ENCODE measurements around the gene SCARB1. TPM values are rescaled to one million over a fixed set of nuclear protein-coding genes. Genes with fewer than 3 reads are reported as not detected.

Gene SCARB1
- total RNA-seq, 1 donor from 2014 or later, result 16.9 TPM

DNA sequence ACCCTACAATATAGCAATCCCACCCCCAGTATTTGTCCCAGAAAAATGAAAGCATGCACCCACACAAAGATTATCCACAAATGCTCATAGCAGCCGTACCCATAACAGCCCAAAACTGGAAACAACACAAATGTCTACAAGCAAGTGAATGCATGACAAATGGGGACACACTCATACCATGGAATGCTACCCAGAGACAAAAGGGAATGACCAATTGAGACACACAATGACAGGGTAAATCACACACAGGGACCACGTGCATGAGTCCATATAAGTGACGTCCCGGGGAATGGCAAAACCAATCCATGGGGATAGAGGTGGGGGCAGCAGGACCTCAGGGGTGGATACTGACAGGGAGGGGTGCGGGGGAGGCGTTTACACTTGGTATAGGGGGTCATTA, 33.4 kb downstream of the SCARB1 start:
- Mint-ChIP-seq H3K36me3 (ENCODE audit: low read depth, unreplicated experiment) (peaks cover 5% of the 10 kb centered on the region), H3K9me3 (ENCODE audit: unreplicated experiment) (no peaks in the 10 kb centered on the region), H3K27ac (ENCODE audit: unreplicated experiment) (no peak overlapping the region), H3K27me3 (ENCODE audit: unreplicated experiment) (peaks cover 2% of the 10 kb centered on the region), H3K4me1 (ENCODE audit: unreplicated experiment) (peaks cover 11% of the 10 kb centered on the region), H3K4me3 (ENCODE audit: unreplicated experiment) (no peak overlapping the region)
- TF ChIP-seq, protein P1, sequence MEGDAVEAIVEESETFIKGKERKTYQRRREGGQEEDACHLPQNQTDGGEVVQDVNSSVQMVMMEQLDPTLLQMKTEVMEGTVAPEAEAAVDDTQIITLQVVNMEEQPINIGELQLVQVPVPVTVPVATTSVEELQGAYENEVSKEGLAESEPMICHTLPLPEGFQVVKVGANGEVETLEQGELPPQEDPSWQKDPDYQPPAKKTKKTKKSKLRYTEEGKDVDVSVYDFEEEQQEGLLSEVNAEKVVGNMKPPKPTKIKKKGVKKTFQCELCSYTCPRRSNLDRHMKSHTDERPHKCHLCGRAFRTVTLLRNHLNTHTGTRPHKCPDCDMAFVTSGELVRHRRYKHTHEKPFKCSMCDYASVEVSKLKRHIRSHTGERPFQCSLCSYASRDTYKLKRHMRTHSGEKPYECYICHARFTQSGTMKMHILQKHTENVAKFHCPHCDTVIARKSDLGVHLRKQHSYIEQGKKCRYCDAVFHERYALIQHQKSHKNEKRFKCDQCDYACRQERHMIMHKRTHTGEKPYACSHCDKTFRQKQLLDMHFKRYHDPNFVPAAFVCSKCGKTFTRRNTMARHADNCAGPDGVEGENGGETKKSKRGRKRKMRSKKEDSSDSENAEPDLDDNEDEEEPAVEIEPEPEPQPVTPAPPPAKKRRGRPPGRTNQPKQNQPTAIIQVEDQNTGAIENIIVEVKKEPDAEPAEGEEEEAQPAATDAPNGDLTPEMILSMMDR (IDR thresholded peaks at IDR 0.05; ENCODE audit: unreplicated experiment), result no peak
- no peak for DNase-seq (ENCODE audit: low spot score)

DNA sequence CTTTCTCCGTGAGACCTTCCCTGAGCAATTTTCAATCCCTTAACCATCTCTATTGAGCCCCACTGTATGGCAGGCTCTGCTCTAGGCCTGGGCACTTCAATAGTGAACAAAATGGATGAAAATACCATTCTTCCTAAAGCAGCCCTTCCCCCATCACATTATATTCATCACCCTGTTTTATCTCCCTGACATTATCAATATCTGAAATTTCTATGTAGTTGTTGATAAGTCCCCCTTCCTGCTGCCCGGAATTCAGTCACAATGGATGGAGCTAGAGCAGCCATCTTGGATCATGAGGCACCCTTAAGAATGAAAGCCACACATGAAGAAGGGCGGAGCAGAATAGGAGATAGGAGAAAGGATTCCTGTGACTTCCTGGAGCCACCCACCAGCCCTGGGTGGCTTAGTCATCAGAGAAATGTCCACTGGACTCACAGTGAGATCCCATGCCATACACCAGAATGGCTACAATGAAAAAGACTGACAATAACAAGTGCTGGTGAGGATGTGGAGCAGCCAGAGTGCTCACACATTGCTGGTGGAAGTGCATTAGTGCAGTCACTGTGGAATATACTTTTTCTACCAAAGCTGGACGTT, 33.9 kb downstream of the SCARB1 start:
- Mint-ChIP-seq H3K36me3 (ENCODE audit: low read depth, unreplicated experiment) (peaks cover 5% of the 10 kb centered on the region), H3K27ac (ENCODE audit: unreplicated experiment) (no peak overlapping the region), H3K4me3 (ENCODE audit: unreplicated experiment) (no peak overlapping the region), H3K27me3 (ENCODE audit: unreplicated experiment) (peaks cover 2% of the 10 kb centered on the region), H3K9me3 (ENCODE audit: unreplicated experiment) (no peaks in the 10 kb centered on the region), H3K4me1 (ENCODE audit: unreplicated experiment) (peaks cover 11% of the 10 kb centered on the region)
- no peak for DNase-seq (ENCODE audit: low spot score)
- TF ChIP-seq, protein P1 (IDR thresholded peaks at IDR 0.05; ENCODE audit: unreplicated experiment), result no peak

DNA sequence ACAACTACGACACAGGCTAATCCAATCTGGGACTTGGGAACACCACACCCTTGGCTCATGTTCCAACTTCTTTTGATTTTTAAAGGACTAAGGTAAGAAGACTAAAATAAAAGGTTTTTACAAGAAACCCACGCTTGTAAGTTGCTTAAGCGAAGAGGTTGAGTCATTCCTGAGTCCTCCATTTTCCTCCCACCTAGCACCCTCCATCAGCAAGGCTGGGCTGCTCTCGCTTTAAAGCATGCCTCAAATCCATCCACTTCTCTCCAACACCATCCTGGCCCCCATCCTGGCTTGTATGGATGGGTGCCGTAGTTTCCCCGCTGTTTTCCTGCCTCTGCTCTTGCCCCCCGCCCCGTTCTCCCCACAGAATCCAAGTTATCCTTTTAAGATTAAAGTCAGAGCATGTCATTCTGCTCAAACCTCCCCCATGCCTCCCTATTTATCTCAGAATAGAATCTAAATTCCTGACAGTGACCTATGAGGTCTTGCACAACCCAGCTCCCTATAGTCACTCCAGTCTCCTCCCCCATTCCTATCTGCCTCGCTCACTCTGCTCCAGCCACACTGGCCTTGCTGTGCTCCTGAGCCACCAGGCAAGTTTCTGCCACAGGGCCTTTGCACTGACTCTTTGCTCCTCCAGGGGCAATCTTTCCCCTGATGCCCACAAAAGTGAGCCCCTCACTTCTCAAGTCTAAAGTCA, 34.5 kb downstream of the SCARB1 start:
- H3K4me3 Mint-ChIP-seq (ENCODE audit: unreplicated experiment), result no peak overlapping the region
- peaks cover 5% of the 10 kb centered on the region for H3K36me3 Mint-ChIP-seq (ENCODE audit: low read depth, unreplicated experiment)
- TF ChIP-seq, protein P1 (IDR thresholded peaks at IDR 0.05; ENCODE audit: unreplicated experiment), result no peak
- H3K27me3 Mint-ChIP-seq (ENCODE audit: unreplicated experiment), result peaks cover 2% of the 10 kb centered on the region
- peaks cover 11% of the 10 kb centered on the region for H3K4me1 Mint-ChIP-seq (ENCODE audit: unreplicated experiment)
- H3K9me3 Mint-ChIP-seq (ENCODE audit: unreplicated experiment), result no peaks in the 10 kb centered on the region
- DNase-seq (ENCODE audit: low spot score), result no peak
- no peak overlapping the region for H3K27ac Mint-ChIP-seq (ENCODE audit: unreplicated experiment)

DNA sequence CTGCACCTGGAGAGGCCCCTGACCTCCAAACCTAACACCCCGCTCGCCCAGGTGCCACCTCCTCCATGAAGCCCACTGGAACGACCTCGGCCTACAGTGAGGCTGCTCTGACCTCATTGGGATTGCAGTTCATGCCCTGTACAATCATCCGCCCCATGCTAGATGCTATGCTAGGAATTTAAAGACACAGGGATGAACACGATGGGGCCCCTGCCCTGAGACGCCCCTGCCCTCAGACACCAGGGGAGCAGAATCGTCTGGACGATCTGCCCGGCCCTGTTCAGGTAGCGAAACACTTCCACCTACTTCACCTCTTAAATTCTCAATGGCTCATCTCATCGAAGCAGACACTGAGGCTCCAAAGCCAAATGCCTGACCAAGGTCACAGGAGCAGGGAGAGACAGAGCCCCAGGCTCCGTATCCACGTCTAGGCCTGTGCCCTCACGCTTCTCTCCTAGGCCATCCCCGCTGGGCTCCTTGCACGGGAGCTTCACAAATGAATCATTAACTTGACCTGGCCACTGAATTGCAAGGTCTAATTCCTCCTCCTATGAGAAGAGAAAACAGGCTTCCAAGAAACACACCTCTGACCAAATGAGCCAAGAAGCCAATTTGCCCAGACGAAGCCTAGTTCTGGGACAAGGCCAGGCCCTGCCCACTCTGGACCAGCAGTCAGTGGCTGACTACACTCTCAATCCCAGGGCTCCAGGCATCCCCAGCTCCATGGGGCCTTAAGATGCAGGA, 35.2 kb downstream of the SCARB1 start:
- no peak for DNase-seq (ENCODE audit: low spot score)

More for the DNA sequence above, 35.2 kb downstream of the SCARB1 start:
- Mint-ChIP-seq H3K36me3 (ENCODE audit: low read depth, unreplicated experiment) (peaks cover 5% of the 10 kb centered on the region), H3K9me3 (ENCODE audit: unreplicated experiment) (no peaks in the 10 kb centered on the region), H3K27me3 (ENCODE audit: unreplicated experiment) (peaks cover 2% of the 10 kb centered on the region), H3K4me1 (ENCODE audit: unreplicated experiment) (peaks cover 11% of the 10 kb centered on the region), H3K27ac (ENCODE audit: unreplicated experiment) (no peak overlapping the region), H3K4me3 (ENCODE audit: unreplicated experiment) (no peak overlapping the region)
- TF ChIP-seq, protein P1 (IDR thresholded peaks at IDR 0.05; ENCODE audit: unreplicated experiment), result no peak

All from endothelial cell (in vitro differentiated cells).